Chondrocyte (in vitro differentiated cells): Measurements from ENCODE around the gene GABRR2. TPM values are rescaled to one million over a fixed set of nuclear protein-coding genes. Genes with fewer than 3 reads are reported as not detected.

ENCODE experiments used
- DNase-seq: peaks from one replicate; pipeline ENCODE4 v3.0.0; 2021; ENCODE audit warnings: mixed read lengths, low spot score
- H3K27ac Mint-ChIP-seq: one replicate; pipeline ENCODE4 v1.8.0; 2021; ENCODE audit warnings: mild to moderate bottlenecking, moderate library complexity, mixed read lengths; ENCODE audit not compliant: unreplicated experiment
- H3K27me3 Mint-ChIP-seq: 2 replicates; pipeline ENCODE4 v1.8.0; 2021; ENCODE audit warnings: low read depth, mixed read lengths
- H3K36me3 Mint-ChIP-seq: 2 replicates; pipeline ENCODE4 v1.8.0; 2021; ENCODE audit warnings: low read depth, mixed read lengths
- H3K4me1 Mint-ChIP-seq: 2 replicates; pipeline ENCODE4 v1.8.0; 2021; ENCODE audit warnings: low read depth, mild to moderate bottlenecking, mixed read lengths
- H3K4me3 Mint-ChIP-seq: one replicate; pipeline ENCODE4 v1.8.0; 2021; ENCODE audit warnings: mild to moderate bottlenecking, moderate library complexity, mixed read lengths; ENCODE audit not compliant: unreplicated experiment
- H3K9me3 Mint-ChIP-seq: 2 replicates; pipeline ENCODE4 v1.8.0; 2021; ENCODE audit warnings: low read depth, mixed read lengths
- total RNA-seq: library from RNA; stranded (reverse); gene quantifications from 3 replicates; pipeline ENCODE4 v1.2.1, GENCODE V29; 2021
- TF ChIP-seq, protein P1 (sequence below): fragments of 200-600 bp; sonication (generic); IDR thresholded peaks from 2 replicates; pipeline ENCODE4 v1.5.0; 2021; ENCODE audit warnings: antibody characterized with exemption, mild to moderate bottlenecking, moderate library complexity

GABRR2 gene
- total RNA-seq, 1 donor from 2014 or later, result 0.57 TPM

- Mint-ChIP-seq H3K27me3 (peaks cover 21% of the 10 kb centered on the region), H3K27ac (no peak overlapping the region), H3K4me1 (peaks cover 8% of the 10 kb centered on the region), H3K36me3 (no peaks in the 10 kb centered on the region), H3K4me3 (no peak overlapping the region), H3K9me3 (peaks cover 5% of the 10 kb centered on the region)
- TF ChIP-seq, protein P1, sequence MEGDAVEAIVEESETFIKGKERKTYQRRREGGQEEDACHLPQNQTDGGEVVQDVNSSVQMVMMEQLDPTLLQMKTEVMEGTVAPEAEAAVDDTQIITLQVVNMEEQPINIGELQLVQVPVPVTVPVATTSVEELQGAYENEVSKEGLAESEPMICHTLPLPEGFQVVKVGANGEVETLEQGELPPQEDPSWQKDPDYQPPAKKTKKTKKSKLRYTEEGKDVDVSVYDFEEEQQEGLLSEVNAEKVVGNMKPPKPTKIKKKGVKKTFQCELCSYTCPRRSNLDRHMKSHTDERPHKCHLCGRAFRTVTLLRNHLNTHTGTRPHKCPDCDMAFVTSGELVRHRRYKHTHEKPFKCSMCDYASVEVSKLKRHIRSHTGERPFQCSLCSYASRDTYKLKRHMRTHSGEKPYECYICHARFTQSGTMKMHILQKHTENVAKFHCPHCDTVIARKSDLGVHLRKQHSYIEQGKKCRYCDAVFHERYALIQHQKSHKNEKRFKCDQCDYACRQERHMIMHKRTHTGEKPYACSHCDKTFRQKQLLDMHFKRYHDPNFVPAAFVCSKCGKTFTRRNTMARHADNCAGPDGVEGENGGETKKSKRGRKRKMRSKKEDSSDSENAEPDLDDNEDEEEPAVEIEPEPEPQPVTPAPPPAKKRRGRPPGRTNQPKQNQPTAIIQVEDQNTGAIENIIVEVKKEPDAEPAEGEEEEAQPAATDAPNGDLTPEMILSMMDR, result no peak
- DNase-seq, result no peak
These were observed 99.7 kb downstream of the GABRR2 start for GRCh38 chr6:89215391-89215790.

DNA sequence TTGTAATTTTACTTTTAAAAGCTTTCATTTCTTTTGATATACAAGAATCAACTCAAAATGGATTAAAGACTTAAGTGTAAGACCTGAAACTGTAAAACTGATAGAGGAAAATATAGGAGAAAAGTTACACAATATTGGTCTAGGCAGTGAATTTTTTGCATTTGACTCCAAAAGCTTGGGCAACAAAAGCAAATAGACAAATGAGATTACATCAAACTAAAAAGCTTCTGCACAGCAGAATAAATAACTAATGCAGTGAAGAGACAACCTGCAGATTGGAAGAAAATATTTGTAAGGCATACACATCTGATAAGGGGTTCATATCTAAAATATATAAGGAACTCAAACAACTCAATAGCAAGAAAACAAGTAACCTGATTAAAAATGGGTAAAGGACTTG is 100.9 kb downstream of the GABRR2 start:
- DNase-seq, result no peak
- H3K27me3 Mint-ChIP-seq, result peaks cover 21% of the 10 kb centered on the region
- no peak overlapping the region for H3K27ac Mint-ChIP-seq
- H3K4me3 Mint-ChIP-seq, result no peak overlapping the region
- H3K9me3 Mint-ChIP-seq, result peaks cover 5% of the 10 kb centered on the region
- H3K36me3 Mint-ChIP-seq, result no peaks in the 10 kb centered on the region
- H3K4me1 Mint-ChIP-seq, result peaks cover 8% of the 10 kb centered on the region
- TF ChIP-seq, protein P1, result no peak

GRCh38 chr6:89212472-89212871 is 102.6 kb downstream of the GABRR2 start:
- H3K9me3 Mint-ChIP-seq, result peaks cover 5% of the 10 kb centered on the region
- peaks cover 9% of the 10 kb centered on the region for H3K4me1 Mint-ChIP-seq
- no peak for DNase-seq
- peaks cover 21% of the 10 kb centered on the region for H3K27me3 Mint-ChIP-seq
- H3K27ac Mint-ChIP-seq, result no peak overlapping the region
- TF ChIP-seq, protein P1, result no peak
- no peak overlapping the region for H3K4me3 Mint-ChIP-seq
- H3K36me3 Mint-ChIP-seq, result no peaks in the 10 kb centered on the region

DNA sequence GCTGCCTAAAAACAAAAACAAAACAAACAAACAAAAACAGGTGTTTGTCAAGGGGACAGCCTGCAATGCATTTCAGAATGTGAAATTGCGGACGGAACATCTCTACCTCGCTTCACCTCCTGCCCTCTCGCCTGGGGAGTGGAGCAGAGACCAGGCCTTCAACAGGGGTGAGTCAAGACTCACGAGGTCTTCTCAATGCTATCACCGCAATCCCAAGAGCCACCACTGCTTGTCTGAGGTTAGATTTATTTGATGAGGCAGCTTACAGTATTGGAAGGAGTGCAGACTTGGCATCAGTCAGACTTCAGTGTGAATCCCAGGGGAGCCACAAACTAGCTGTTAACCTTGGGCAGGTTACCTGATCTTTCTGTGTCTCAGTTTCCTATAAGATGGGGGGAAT is 105.6 kb downstream of the GABRR2 start:
- Mint-ChIP-seq H3K4me3 (no peak overlapping the region), H3K36me3 (no peaks in the 10 kb centered on the region), H3K27ac (no peak overlapping the region), H3K4me1 (peaks cover 10% of the 10 kb centered on the region), H3K9me3 (peaks cover 4% of the 10 kb centered on the region), H3K27me3 (peaks cover 16% of the 10 kb centered on the region)
- TF ChIP-seq, protein P1, result no peak
- no peak for DNase-seq

- Mint-ChIP-seq H3K36me3 (no peaks in the 10 kb centered on the region), H3K27me3 (peaks cover 12% of the 10 kb centered on the region), H3K9me3 (no peaks in the 10 kb centered on the region), H3K4me1 (peaks cover 10% of the 10 kb centered on the region), H3K4me3 (no peak overlapping the region), H3K27ac (no peak overlapping the region)
- no peak for DNase-seq
- TF ChIP-seq, protein P1, result no peak
These were observed 106.5 kb downstream of the GABRR2 start for GRCh38 chr6:89208551-89208950.

Other genes with a start within 250 kb of the GABRR2 start
- gene PNRC1, start 234.5 kb downstream of the GABRR2 start, total RNA-seq, result 104 to 115 TPM (median 111 TPM) in 3 replicates
- 2.9 to 5.9 TPM (median 4.8 TPM) in 3 replicates for gene SRSF12, start 197.2 kb downstream of the GABRR2 start, total RNA-seq
- gene PM20D2, start 169.2 kb downstream of the GABRR2 start, total RNA-seq, result 6.2 to 9.8 TPM (median 6.3 TPM) in 3 replicates
- not detected in 3 replicates for gene GABRR1, start 97.9 kb downstream of the GABRR2 start, total RNA-seq
- 42.6 to 49.8 TPM (median 49.1 TPM) in 3 replicates for gene UBE2J1, start 37.4 kb upstream of the GABRR2 start, total RNA-seq
- 8.9 to 18.8 TPM (median 17.9 TPM) in 3 replicates for gene RRAGD, start 97.0 kb upstream of the GABRR2 start, total RNA-seq
- gene ANKRD6, start 117.9 kb upstream of the GABRR2 start, total RNA-seq, result 22.4 to 31.3 TPM (median 28.7 TPM) in 3 replicates